Measurements from ENCODE around the gene STIM2.

The STIM2 gene

DNA sequence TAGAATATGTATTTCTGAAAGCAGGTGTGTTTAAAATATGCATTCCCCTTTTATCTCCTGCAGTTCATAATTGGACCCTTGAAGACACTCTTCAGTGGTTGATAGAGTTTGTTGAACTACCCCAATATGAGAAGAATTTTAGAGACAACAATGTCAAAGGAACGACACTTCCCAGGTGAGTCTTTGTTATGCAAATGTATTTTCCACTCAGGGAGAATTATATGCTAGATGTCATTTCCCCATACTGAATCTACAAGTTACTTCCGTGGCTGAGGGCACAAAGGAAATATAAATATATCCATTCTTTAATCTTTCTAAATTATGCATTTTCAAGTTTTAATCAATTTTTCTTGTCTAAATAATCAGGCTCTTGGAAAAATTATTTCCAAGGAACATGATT, 134.7 kb downstream of the STIM2 start:
- Mint-ChIP-seq H3K9me3 (peaks cover 6% of the 10 kb centered on the region), H3K4me3 (no peak overlapping the region), H3K4me1 (ENCODE audit: low read depth) (peaks cover 20% of the 10 kb centered on the region), H3K27me3 (no peaks in the 10 kb centered on the region), H3K27ac (no peak overlapping the region), H3K36me3 (ENCODE audit: low read depth) (peaks cover 40% of the 10 kb centered on the region)

DNA sequence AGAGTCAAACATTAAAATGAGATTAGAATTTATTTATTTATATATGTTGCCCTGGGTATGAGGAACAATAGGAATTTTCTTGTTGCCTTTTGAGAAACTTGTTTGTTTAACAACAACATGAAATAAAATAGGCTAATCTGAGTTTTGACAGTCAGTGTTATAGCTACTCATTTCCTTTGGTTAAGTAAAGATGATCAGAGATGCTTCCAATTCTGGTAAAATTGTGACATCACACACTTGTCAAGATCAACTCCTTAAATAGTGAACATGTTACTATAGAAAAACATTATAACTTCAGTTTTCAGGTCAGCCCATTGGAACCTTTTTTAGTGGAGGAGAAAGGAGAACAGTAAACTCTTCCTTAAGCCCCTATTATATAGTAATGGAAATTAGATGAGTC, 136.1 kb downstream of the STIM2 start:
- no peaks in the 10 kb centered on the region for H3K9me3 Mint-ChIP-seq
- H3K27ac Mint-ChIP-seq, result no peak overlapping the region
- H3K27me3 Mint-ChIP-seq, result no peaks in the 10 kb centered on the region
- H3K36me3 Mint-ChIP-seq (ENCODE audit: low read depth), result peaks cover 29% of the 10 kb centered on the region
- peaks cover 31% of the 10 kb centered on the region for H3K4me1 Mint-ChIP-seq (ENCODE audit: low read depth)
- no peak overlapping the region for H3K4me3 Mint-ChIP-seq

GRCh38 chr4:26999689-27000088, 139.0 kb downstream of the STIM2 start:
- H3K9me3 Mint-ChIP-seq, result no peaks in the 10 kb centered on the region
- no peaks in the 10 kb centered on the region for H3K27me3 Mint-ChIP-seq
- peaks cover 43% of the 10 kb centered on the region for H3K36me3 Mint-ChIP-seq (ENCODE audit: low read depth)
- no peak overlapping the region for H3K4me3 Mint-ChIP-seq
- no peak overlapping the region for H3K27ac Mint-ChIP-seq
- peaks cover 57% of the 10 kb centered on the region for H3K4me1 Mint-ChIP-seq (ENCODE audit: low read depth)

DNA sequence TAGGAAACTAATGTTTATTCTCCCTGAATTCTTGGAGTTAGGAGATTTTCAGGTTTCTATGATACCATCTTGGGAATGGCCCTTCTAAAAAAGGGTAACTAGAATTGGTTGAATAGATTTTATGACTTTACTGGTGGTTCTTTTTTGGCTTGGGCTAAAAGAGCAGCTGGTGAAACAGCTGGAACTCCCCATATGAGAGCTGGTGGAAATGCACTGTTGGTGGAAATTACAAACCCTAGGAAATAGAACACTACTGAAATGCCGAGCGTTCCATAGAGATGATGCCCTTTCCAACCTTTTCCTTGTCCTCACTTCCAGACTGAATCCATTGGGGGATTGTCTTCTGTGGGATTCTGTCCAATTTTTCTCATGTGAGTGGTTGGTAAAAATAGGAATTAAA, 139.5 kb downstream of the STIM2 start:
- Mint-ChIP-seq H3K4me3 (no peak overlapping the region), H3K27me3 (no peaks in the 10 kb centered on the region), H3K9me3 (no peaks in the 10 kb centered on the region), H3K4me1 (ENCODE audit: low read depth) (peaks cover 61% of the 10 kb centered on the region), H3K36me3 (ENCODE audit: low read depth) (peaks cover 44% of the 10 kb centered on the region), H3K27ac (no peak overlapping the region)

DNA sequence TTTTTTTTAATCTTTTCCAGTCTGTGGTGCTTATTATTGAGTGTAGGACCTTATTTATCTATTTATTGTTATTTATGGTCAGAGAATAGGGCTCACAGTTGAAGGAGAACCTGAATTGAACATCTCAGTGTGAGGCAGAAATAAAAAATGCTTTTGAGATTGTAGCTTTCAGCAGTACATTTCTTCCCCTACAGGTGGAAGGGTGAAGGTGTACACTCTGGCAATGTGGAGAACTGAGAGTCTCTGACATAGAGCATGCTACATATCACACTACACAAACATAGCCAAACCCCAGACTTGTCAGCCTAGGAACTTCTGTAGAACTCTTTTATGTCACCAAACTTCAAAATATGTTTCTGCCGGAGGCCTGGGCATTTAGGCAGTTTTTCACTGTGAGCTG, 140.2 kb downstream of the STIM2 start:
- Mint-ChIP-seq H3K27ac (no peak overlapping the region), H3K4me3 (no peak overlapping the region), H3K27me3 (no peaks in the 10 kb centered on the region), H3K9me3 (no peaks in the 10 kb centered on the region), H3K36me3 (ENCODE audit: low read depth) (peaks cover 37% of the 10 kb centered on the region), H3K4me1 (ENCODE audit: low read depth) (peaks cover 68% of the 10 kb centered on the region)

- Mint-ChIP-seq H3K4me3 (no peak overlapping the region), H3K4me1 (ENCODE audit: low read depth) (peaks cover 71% of the 10 kb centered on the region), H3K36me3 (ENCODE audit: low read depth) (peaks cover 36% of the 10 kb centered on the region), H3K27ac (no peak overlapping the region), H3K27me3 (no peaks in the 10 kb centered on the region), H3K9me3 (no peaks in the 10 kb centered on the region)
These were observed 140.9 kb downstream of the STIM2 start for GRCh38 chr4:27001398-27002164.

DNA sequence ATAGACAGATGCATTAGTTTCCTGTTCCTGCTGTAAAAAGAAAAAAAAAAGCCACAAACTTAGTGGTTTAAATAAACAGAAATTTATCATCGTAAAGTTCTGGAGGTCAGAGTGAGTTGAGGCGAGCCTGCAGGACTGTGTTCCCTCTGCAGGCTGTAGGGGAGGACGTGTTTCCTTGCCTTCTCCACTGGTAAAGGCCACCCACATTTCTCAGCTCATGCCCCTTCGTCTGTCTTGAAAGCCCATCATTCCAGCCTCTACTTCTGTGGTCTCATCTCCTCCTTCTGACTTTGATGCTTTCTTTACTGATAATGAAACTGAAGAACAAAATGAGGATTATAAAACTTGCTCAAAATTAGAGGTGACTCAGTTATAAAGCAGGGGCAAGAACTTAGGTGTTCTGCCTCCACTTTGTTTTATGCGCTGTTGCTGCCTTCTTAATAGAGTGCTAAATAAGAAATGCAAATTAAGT, 143.0 kb downstream of the STIM2 start:
- peak overlapping the region; percentile 56 for H3K4me3 Mint-ChIP-seq
- peaks cover 64% of the 10 kb centered on the region for H3K4me1 Mint-ChIP-seq (ENCODE audit: low read depth)
- no peaks in the 10 kb centered on the region for H3K27me3 Mint-ChIP-seq
- H3K9me3 Mint-ChIP-seq, result no peaks in the 10 kb centered on the region
- peak overlapping the region; percentile 85 for H3K27ac Mint-ChIP-seq
- H3K36me3 Mint-ChIP-seq (ENCODE audit: low read depth), result peaks cover 33% of the 10 kb centered on the region

- Mint-ChIP-seq H3K27me3 (no peaks in the 10 kb centered on the region), H3K36me3 (ENCODE audit: low read depth) (peaks cover 33% of the 10 kb centered on the region), H3K4me1 (ENCODE audit: low read depth) (peaks cover 62% of the 10 kb centered on the region), H3K9me3 (no peaks in the 10 kb centered on the region), H3K27ac (peak overlapping the region; percentile 40), H3K4me3 (no peak overlapping the region)
These were observed 144.9 kb downstream of the STIM2 start for GRCh38 chr4:27005501-27005900.

DNA sequence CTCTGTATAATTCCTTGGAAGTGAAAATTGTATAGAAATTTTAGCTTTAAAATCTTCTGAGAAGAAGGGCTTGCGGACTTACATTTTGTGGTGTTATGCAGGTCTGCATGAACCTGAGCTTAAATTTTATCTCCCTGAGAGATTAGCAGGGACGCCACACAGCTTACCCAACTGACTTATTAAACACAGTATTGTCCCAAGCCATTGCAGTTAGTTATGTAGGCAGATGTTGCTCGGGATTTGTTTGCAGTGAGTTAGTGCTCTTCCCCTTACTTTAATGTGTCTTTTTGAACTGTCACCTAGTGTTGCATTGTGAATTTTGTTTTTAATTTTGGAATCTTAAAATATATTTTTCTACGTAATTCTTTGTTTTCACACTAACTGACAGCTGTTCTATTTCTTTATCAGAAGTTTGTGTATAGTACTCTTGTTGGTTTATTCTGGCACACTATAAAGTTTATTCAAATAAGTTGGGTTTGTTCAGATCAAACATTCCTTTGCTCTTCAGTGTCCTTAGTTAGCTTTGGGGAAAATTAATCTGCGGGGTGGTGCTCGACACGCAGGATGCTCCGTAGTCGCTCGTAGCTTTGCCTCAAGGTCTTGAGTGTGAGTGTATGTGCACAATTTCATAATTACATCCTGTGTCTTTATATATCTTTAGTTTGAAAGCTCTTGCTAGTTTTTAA, 145.4 kb downstream of the STIM2 start:
- Mint-ChIP-seq H3K27ac (peak overlapping the region; percentile 40), H3K27me3 (no peaks in the 10 kb centered on the region), H3K9me3 (no peaks in the 10 kb centered on the region), H3K4me1 (ENCODE audit: low read depth) (peaks cover 59% of the 10 kb centered on the region), H3K36me3 (ENCODE audit: low read depth) (peaks cover 33% of the 10 kb centered on the region), H3K4me3 (no peak overlapping the region)

DNA sequence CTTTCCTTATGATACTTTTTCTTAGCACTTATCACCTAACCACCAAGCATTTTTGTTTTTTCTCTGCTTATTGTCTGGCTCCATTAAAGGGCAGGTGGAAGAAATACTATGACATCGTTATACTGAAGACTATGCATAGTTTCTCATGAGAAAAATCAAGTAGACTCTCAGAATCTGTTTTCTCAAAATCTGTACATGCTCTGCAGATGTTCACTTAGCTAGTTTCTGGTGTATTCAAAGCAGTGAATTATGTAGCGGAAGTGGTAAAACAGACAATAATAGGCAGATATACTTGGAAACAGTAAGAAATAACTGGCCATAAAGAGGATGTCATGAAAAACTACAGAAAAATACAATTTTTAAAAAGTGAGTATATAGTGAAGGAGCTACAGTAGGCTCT, 146.0 kb downstream of the STIM2 start:
- peaks cover 53% of the 10 kb centered on the region for H3K4me1 Mint-ChIP-seq (ENCODE audit: low read depth)
- H3K27ac Mint-ChIP-seq, result peak overlapping the region; percentile 24

GRCh38 chr4:27007507-27007906, 146.9 kb downstream of the STIM2 start:
- H3K4me3 Mint-ChIP-seq, result no peak overlapping the region
- H3K4me1 Mint-ChIP-seq (ENCODE audit: low read depth), result peaks cover 46% of the 10 kb centered on the region
- no peaks in the 10 kb centered on the region for H3K27me3 Mint-ChIP-seq

More for the DNA sequence above, 146.0 kb downstream of the STIM2 start:
- Mint-ChIP-seq H3K27me3 (no peaks in the 10 kb centered on the region), H3K4me3 (no peak overlapping the region), H3K36me3 (ENCODE audit: low read depth) (peaks cover 33% of the 10 kb centered on the region), H3K9me3 (no peaks in the 10 kb centered on the region)

GRCh38 chr4:27008679-27009078, 148.0 kb downstream of the STIM2 start:
- peaks cover 28% of the 10 kb centered on the region for H3K36me3 Mint-ChIP-seq (ENCODE audit: low read depth)

More at GRCh38 chr4:27007507-27007906, 146.9 kb downstream of the STIM2 start:
- no peaks in the 10 kb centered on the region for H3K9me3 Mint-ChIP-seq
- peaks cover 33% of the 10 kb centered on the region for H3K36me3 Mint-ChIP-seq (ENCODE audit: low read depth)
- peak overlapping the region; percentile 76 for H3K27ac Mint-ChIP-seq

GRCh38 chr4:27009539-27009938, 148.9 kb downstream of the STIM2 start:
- Mint-ChIP-seq H3K36me3 (ENCODE audit: low read depth) (peaks cover 23% of the 10 kb centered on the region), H3K27me3 (no peaks in the 10 kb centered on the region), H3K9me3 (no peaks in the 10 kb centered on the region), H3K27ac (no peak overlapping the region), H3K4me3 (no peak overlapping the region), H3K4me1 (ENCODE audit: low read depth) (peaks cover 31% of the 10 kb centered on the region)

More at GRCh38 chr4:27008679-27009078, 148.0 kb downstream of the STIM2 start:
- Mint-ChIP-seq H3K4me3 (no peak overlapping the region), H3K27ac (no peak overlapping the region), H3K27me3 (no peaks in the 10 kb centered on the region), H3K9me3 (no peaks in the 10 kb centered on the region), H3K4me1 (ENCODE audit: low read depth) (peaks cover 40% of the 10 kb centered on the region)

DNA sequence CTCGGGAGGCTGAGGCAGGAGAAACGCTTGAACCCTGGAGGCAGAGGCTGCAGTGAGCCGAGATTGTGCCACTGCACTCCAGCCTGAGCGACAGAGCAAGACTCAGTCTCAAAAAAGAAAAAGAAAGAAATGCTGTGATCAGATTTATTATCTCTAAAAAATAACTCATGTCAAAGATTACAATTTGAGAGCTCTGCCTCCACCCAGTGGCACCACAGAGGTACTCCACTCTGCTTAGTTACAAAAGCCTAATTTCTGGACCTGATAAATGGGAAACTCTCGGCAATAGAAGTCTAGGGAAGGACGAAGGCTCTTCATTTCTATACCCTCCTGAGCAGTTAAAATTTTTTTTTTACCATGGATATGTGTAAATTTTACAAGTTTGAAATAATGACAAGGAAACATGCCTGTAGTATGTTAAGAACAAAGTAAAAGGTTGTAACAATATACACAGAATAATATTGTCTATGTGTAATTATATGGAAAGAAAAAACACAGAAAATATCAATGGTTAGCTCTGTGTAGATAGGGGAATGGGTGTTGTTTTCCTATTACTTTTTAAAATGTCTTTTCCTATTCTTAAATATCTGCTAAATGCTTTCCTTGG, 149.8 kb downstream of the STIM2 start:
- H3K4me1 Mint-ChIP-seq (ENCODE audit: low read depth), result peaks cover 26% of the 10 kb centered on the region
- H3K27ac Mint-ChIP-seq, result no peak overlapping the region
- H3K9me3 Mint-ChIP-seq, result no peaks in the 10 kb centered on the region
- H3K36me3 Mint-ChIP-seq (ENCODE audit: low read depth), result peaks cover 27% of the 10 kb centered on the region
- no peak overlapping the region for H3K4me3 Mint-ChIP-seq
- no peaks in the 10 kb centered on the region for H3K27me3 Mint-ChIP-seq

DNA sequence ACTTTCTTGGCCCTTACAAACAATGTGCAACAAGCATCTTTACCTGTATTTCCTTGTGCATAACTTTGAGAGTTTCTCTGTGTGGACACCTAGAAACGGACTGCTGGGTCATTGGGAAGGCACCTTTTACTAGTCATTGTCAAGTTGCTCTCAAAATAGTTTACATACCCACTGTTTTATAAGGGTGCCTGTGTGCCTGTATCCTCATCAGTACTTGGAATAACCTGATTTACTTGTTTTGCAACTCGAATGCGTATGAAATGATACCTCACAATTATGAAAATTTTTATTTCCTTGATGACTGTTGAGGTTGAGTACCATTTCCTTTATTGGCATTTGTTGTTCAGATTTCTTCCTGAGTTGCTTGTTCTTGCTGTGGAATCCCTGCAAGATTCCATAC, 150.8 kb downstream of the STIM2 start:
- Mint-ChIP-seq H3K36me3 (ENCODE audit: low read depth) (peaks cover 35% of the 10 kb centered on the region), H3K27ac (no peak overlapping the region), H3K27me3 (no peaks in the 10 kb centered on the region), H3K4me3 (no peak overlapping the region), H3K9me3 (no peaks in the 10 kb centered on the region), H3K4me1 (ENCODE audit: low read depth) (peaks cover 22% of the 10 kb centered on the region)
